NCI-H2171 (cell line): ENCODE results near the gene PARD6B.
"Not testable (repeated sequence)": the region's sequence is repeated elsewhere in the genome, so short reads cannot be mapped to it uniquely, and the experiment has no call there.

Experiments
- DNase-seq: peaks from one replicate; lab custom pipeline; 2025; lab: John Stamatoyannopoulos, UW

PARD6B gene

GRCh38 chr20:50799890-50800550 lies 68.6 kb downstream of the PARD6B start:
- no peak for DNase-seq

GRCh38 chr20:50800986-50801746 lies 69.8 kb downstream of the PARD6B start:
- not testable (repeated sequence) for DNase-seq

GRCh38 chr20:50801747-50802125 lies 70.4 kb downstream of the PARD6B start:
- DNase-seq: no peak

- DNase-seq: no peak
These were observed 70.9 kb downstream of the PARD6B start for GRCh38 chr20:50802289-50802688.

- no peak for DNase-seq
These were observed 73.3 kb downstream of the PARD6B start for GRCh38 chr20:50804437-50805348.

GRCh38 chr20:50805349-50805684 lies 73.9 kb downstream of the PARD6B start:
- no peak for DNase-seq

GRCh38 chr20:50806126-50806768 lies 74.9 kb downstream of the PARD6B start:
- no peak for DNase-seq
